T-helper 1 cell treated with Interleukin-12 subunit alpha and Interleukin-12 subunit beta and Interleukin-4 antibody, amounts not matched to agents 30 μg/mL and 1 μg/mL, for 36 hours (primary cell): ENCODE results near the gene TRAF3.
A peak's percentile ranks its signal among the peaks of the same experiment; 100 is the strongest.

Source experiments
- H3K27ac Mint-ChIP-seq: one replicate; pipeline ENCODE4 v1.8.0; 2021; ENCODE audit warnings: mild to moderate bottlenecking, mixed read lengths
- H3K27me3 Mint-ChIP-seq: one replicate; pipeline ENCODE4 v1.8.0; 2021; ENCODE audit warnings: low read depth, mixed read lengths
- H3K36me3 Mint-ChIP-seq: one replicate; pipeline ENCODE4 v1.8.0; 2021; ENCODE audit warnings: low read depth, mixed read lengths
- H3K4me1 Mint-ChIP-seq: one replicate; pipeline ENCODE4 v1.8.0; 2021; ENCODE audit warnings: low read depth, mixed read lengths
- H3K4me3 Mint-ChIP-seq: one replicate; pipeline ENCODE4 v1.8.0; 2021; ENCODE audit warnings: mild to moderate bottlenecking, moderate library complexity, mixed read lengths
- H3K9me3 Mint-ChIP-seq: one replicate; pipeline ENCODE4 v1.8.0; 2021; ENCODE audit warnings: mixed read lengths

TRAF3 gene

DNA sequence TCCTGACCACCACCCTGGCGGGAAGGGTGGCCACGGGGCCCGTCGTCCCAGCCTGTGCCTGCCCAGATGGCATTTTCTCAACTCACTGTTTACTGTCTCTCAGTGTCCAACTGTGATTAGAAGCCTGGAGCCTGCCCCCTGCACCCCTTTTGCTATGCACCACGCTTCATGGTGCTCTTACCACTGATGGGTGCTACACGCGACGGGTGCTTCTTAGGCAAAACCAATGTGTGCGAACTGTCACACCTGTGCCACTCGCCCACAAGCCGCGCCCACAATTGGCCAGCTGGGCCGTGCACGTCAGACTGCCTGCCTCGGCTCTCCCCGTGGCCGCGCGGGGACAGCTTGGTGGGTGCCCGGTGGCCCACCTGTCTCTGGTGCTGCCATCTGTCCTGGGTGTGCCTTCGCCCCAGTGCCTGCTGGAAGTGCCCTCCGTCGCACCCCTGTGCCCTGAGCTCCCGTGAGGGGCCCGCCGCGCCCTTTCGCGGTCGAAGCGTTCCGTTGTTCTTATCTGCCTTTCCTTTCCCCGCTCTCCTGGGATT is 130.1 kb downstream of the TRAF3 start:
- H3K27ac Mint-ChIP-seq, result no peak overlapping the region
- peaks cover 6% of the 10 kb centered on the region for H3K4me1 Mint-ChIP-seq
- no peaks in the 10 kb centered on the region for H3K27me3 Mint-ChIP-seq
- H3K4me3 Mint-ChIP-seq, result no peak overlapping the region
- H3K36me3 Mint-ChIP-seq, result peaks cover 33% of the 10 kb centered on the region
- no peaks in the 10 kb centered on the region for H3K9me3 Mint-ChIP-seq

DNA sequence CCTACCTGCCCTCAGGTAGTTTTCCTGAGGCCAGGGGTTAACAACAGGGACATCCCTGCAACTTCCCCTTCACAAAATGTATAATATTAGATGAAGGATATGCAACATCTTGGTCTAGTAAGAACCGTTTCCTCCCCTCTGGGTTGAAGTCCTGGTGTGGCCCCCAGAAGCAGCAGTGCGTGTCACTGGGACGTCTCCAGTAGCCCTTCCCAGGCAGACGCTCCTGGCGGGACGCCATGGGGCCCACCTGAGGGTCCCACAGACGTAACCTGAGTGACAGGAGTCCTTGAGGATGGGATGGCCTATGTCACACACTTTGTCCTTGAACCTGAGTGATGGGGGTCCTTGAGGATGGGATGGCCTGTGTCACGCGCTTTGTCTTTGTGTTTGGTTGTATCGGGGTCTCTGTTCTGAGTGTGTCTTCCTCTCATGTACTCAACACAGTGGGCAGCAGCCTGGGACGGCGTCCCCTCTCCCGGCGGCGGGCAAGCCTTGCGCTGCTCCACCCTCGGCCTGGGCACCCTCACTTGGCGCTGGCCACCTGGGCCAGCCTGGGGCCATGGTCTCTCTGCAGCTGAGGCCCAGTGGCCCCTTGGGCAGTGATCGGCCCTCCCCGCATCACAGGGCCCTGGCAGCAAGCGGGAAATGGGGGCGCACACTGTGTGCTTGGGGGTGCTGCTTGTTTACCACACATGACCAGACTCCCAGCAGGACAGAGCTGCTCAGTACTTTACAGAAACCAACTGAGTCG is 130.9 kb downstream of the TRAF3 start:
- H3K36me3 Mint-ChIP-seq, result peaks cover 25% of the 10 kb centered on the region
- H3K27ac Mint-ChIP-seq, result no peak overlapping the region
- no peaks in the 10 kb centered on the region for H3K9me3 Mint-ChIP-seq
- peaks cover 2% of the 10 kb centered on the region for H3K4me1 Mint-ChIP-seq
- H3K4me3 Mint-ChIP-seq, result no peak overlapping the region
- no peaks in the 10 kb centered on the region for H3K27me3 Mint-ChIP-seq

DNA sequence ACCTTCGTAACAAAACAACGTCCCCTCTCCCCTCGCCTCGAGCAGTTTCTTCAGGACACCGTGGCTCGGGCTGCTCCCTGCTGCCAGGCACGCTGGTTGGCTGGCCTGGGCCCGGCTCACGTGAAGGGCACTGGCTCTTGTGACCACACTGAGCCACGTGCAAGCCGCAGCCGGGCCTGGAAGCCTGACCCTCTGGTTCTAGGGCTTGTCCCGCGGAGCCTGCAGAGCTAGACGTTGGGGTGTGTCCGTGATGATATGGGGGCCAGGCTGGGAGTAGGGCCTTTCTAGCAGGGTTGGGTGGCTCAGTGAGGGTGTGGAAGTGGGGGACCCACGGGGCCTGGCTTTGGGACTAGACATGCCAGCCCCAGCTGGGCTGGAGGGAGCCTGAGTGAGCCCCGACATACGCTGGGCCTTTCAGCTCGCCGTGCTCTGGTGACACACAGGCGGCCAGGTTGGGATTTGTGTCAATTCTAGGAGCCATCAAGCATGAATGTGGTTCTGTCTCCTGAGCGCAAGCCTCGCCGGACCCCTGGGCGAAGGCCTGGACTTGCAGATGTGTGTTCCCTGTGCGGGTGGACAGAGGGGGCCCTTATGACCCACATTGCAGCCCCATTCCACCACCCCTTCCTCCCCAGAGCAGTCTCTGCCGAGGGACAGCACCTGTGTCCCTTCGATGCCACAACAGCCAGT is 131.7 kb downstream of the TRAF3 start:
- Mint-ChIP-seq H3K4me3 (no peak overlapping the region), H3K9me3 (no peaks in the 10 kb centered on the region), H3K27me3 (no peaks in the 10 kb centered on the region), H3K27ac (no peak overlapping the region), H3K36me3 (peaks cover 20% of the 10 kb centered on the region), H3K4me1 (no peaks in the 10 kb centered on the region)

DNA sequence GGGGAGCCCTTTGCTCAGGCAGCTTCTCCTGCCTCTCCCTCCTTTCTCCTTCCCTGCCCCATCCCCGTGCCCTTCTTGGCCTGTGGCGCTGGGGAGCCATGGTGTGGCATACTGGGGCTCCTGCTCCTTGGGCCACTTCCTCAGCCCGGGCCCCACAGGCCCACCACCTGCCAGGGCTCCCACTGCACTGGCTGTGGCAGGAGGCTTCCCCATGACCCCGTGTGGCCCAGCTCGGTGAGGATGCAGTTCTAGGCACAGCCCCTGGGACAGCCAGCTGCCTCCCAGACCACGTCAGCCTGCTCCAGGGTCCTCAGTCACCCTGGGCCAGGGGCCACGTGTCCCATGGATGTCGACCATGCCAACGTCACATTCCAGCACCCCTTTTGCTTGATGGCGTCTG is 132.2 kb downstream of the TRAF3 start:
- peaks cover 20% of the 10 kb centered on the region for H3K36me3 Mint-ChIP-seq
- H3K9me3 Mint-ChIP-seq, result no peaks in the 10 kb centered on the region
- no peaks in the 10 kb centered on the region for H3K4me1 Mint-ChIP-seq
- H3K27me3 Mint-ChIP-seq, result no peaks in the 10 kb centered on the region
- no peak overlapping the region for H3K4me3 Mint-ChIP-seq
- H3K27ac Mint-ChIP-seq, result no peak overlapping the region

DNA sequence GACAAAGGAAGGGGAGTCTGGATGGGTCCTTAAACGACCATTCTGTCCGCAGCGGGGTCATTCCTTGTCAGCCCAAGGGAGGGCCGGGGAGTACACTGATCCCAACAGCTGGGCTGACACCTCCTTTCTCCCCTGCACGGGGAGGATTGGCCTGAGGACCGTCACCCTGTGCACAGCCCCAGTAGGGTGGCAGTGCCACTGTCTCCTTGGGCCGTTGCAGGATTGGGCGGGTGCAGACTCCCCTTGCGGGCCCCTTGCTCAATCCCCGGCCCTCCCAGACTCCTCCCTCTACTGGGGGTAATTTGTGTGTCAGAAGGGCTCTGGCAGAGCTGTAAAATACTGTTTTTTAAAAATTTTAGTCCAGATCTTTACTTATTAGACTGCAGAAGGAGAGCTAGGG is 132.7 kb downstream of the TRAF3 start:
- H3K27me3 Mint-ChIP-seq, result no peaks in the 10 kb centered on the region
- no peak overlapping the region for H3K27ac Mint-ChIP-seq
- H3K9me3 Mint-ChIP-seq, result no peaks in the 10 kb centered on the region
- H3K4me1 Mint-ChIP-seq, result no peaks in the 10 kb centered on the region
- H3K36me3 Mint-ChIP-seq, result peaks cover 20% of the 10 kb centered on the region
- H3K4me3 Mint-ChIP-seq, result no peak overlapping the region

- Mint-ChIP-seq H3K4me1 (no peaks in the 10 kb centered on the region), H3K27me3 (no peaks in the 10 kb centered on the region), H3K36me3 (peaks cover 16% of the 10 kb centered on the region), H3K9me3 (no peaks in the 10 kb centered on the region), H3K27ac (no peak overlapping the region), H3K4me3 (no peak overlapping the region)
Observed at GRCh38 chr14:102910442-102910841, 133.2 kb downstream of the TRAF3 start.

GRCh38 chr14:102911541-102911951 is 134.3 kb downstream of the TRAF3 start:
- Mint-ChIP-seq H3K36me3 (peaks cover 11% of the 10 kb centered on the region), H3K4me3 (no peak overlapping the region), H3K4me1 (no peaks in the 10 kb centered on the region), H3K27ac (no peak overlapping the region), H3K27me3 (no peaks in the 10 kb centered on the region), H3K9me3 (no peaks in the 10 kb centered on the region)

DNA sequence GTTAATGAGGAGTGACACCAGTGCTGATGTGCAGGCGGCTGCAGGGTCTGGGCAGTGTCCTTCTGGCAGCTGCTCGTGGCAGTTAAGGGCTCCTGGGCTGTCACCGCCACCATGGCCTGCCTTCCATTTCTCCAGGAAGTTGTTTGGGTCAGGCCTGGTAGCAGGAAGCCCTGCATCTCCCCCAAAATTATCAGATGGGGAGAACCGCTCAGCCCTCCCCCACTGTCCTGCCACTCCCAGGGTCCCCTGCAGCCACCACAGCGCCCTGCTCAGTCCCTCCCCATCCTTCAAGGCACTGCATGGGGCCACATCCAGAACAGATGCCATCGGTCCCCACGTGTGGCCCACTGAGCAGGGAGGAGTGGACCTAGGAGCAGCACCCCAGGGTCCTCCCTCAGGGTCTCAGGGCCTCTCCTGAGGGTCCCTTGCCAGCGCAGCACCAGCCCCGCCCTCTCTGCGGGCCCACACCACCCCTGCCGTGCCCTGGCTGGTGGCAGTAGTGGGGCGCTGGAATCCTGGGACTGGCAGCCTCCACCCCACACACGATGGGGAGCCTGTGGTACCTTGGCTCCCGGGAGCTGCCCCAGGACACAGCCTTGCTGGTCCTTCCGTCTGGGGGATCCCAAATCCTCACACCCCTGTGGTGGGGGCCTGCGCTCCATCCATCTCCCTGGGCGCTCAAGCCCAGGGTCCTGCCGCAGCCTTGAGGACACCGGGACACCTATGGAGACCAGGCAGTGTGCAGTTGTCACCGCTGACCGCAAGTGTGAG is 134.9 kb downstream of the TRAF3 start:
- H3K4me3 Mint-ChIP-seq, result no peak overlapping the region
- H3K27me3 Mint-ChIP-seq, result no peaks in the 10 kb centered on the region
- H3K27ac Mint-ChIP-seq, result no peak overlapping the region
- H3K9me3 Mint-ChIP-seq, result no peaks in the 10 kb centered on the region
- H3K36me3 Mint-ChIP-seq, result peaks cover 9% of the 10 kb centered on the region
- H3K4me1 Mint-ChIP-seq, result peaks cover under 1% of the 10 kb centered on the region

DNA sequence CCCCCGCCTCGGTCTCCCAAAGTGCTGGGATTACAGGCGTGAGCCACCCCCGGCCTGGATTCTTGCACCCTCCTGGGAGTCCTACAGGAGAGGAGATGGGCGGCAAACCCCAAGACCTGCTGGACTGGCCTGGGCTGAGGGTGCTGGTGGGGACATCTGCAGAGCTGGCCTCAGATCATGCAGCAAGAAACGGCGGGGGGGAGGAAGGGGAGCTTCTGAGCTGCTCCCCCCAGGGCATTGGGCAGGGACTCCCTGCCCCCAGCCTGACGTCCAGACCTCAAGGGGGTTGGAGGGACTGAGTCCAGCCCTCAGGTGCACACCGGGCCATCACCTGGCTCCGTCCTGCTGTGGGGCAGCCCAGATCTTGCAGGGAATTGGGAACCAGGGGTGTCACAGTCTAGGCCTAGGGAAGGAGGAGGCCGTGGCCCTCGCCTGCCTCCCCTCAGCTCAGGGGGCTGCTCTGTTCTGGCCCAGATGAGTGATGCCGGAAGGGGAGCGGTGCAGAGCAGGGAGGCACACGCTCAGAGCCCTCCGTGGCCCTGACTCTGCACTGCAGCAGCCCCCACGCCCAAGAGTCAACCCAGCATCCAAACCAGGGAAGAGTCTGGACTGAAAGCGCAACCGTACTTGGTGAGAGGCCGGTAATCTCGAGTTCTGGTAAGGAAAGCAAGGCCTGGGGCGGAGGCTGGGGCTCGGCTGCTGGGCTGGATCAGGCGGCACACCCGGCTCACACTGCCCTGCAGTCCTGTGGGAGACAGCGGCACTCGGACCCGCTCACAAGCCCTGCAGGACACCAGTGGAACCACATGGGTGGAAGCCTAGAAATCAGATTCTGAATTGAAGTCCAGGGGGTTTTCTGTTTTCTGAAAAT is 136.3 kb downstream of the TRAF3 start:
- Mint-ChIP-seq H3K27ac (no peak overlapping the region), H3K9me3 (no peaks in the 10 kb centered on the region), H3K4me1 (peaks cover 2% of the 10 kb centered on the region), H3K36me3 (peaks cover 3% of the 10 kb centered on the region), H3K27me3 (no peaks in the 10 kb centered on the region), H3K4me3 (no peak overlapping the region)

DNA sequence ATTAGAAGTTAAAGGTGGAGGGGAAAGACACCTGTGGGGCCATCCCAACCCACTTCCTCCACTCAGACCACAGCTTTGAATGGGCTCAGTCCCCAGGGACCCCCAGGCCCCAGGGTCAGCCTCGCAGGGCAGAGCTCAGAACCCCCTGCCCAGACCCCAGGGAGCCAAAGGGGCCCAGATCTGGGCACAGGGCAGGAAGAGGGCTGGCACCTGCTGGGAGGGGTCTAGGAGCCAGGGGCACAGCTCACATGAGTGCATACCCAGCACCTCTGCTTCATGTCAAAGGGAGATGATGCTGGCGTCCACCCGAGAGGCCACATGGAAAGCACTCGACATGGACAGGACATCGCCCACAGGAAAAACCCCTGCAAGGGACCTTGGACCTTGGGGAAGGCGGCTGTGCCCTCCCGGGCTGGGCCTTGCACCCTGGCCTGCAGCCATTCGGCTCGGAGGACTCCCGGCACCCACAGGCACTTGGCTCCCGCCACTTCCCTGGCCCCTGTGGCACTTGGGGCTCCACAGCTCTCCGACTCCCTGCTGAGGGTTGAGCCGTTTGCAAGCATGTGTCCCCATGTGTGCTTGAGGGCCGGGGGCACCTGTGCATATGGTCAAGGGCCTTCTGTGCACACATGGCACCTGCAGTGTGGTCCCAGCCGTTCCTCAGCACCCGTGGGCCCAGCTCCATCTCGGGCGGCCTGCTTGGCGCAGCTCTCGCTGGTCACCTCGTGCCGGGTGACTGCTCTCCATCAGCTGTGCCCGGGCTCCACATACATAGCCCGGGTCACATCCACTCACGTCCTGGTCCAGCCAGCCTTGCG is 137.4 kb downstream of the TRAF3 start:
- Mint-ChIP-seq H3K36me3 (peaks cover 3% of the 10 kb centered on the region), H3K9me3 (no peaks in the 10 kb centered on the region), H3K27me3 (no peaks in the 10 kb centered on the region), H3K27ac (no peak overlapping the region), H3K4me3 (no peak overlapping the region), H3K4me1 (peaks cover 2% of the 10 kb centered on the region)

DNA sequence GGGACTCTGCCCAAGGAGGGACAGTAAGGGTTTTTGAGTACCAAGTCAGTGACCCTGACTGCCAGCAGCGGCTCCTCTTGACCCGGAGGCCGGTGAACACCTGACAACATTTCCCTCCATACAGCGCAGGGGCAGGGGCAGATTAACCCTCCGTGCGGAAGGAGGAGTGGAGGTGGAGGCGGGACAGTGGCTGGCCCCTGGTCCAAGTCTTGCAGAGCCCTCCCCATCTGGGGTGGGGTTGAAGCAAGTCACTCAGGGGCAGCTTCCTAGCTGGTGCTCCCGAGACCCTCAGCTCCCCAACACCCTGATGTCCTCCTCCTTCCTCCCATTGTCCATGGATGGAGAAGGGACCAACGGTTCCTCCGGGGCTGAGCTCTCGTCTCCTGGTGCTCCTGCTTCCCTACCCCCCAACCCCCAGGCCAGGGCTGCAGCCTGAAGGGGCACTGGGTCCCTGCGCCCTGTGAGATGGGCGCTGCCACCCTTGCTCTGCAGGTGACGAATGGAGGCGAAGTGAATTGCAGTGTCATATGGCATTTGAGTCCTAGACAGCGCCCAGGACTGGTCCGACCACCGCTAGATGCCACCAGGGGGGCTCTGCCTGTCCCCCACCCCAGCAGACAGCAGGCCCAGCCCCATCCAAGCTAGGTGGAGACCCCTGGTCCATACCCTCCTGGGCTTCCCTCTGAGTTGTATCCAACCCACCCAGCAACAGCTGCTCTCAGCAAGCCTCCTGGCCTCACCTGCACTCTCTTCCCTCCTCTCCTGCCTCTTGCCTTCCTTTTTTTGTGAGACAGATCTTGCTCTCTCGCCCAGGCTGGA is 138.3 kb downstream of the TRAF3 start:
- peaks cover 2% of the 10 kb centered on the region for H3K4me1 Mint-ChIP-seq
- no peak overlapping the region for H3K27ac Mint-ChIP-seq

GRCh38 chr14:102916347-102917055 is 139.3 kb downstream of the TRAF3 start:
- Mint-ChIP-seq H3K4me3 (no peak overlapping the region), H3K4me1 (peaks cover 2% of the 10 kb centered on the region), H3K27ac (peak overlapping the region; percentile 13), H3K36me3 (no peaks in the 10 kb centered on the region), H3K27me3 (no peaks in the 10 kb centered on the region), H3K9me3 (no peaks in the 10 kb centered on the region)

More for the DNA sequence above, 138.3 kb downstream of the TRAF3 start:
- no peak overlapping the region for H3K4me3 Mint-ChIP-seq
- H3K36me3 Mint-ChIP-seq, result peaks cover 3% of the 10 kb centered on the region
- no peaks in the 10 kb centered on the region for H3K9me3 Mint-ChIP-seq
- no peaks in the 10 kb centered on the region for H3K27me3 Mint-ChIP-seq
